ENCODE results near the gene EFCAB6.

Gene EFCAB6

DNA sequence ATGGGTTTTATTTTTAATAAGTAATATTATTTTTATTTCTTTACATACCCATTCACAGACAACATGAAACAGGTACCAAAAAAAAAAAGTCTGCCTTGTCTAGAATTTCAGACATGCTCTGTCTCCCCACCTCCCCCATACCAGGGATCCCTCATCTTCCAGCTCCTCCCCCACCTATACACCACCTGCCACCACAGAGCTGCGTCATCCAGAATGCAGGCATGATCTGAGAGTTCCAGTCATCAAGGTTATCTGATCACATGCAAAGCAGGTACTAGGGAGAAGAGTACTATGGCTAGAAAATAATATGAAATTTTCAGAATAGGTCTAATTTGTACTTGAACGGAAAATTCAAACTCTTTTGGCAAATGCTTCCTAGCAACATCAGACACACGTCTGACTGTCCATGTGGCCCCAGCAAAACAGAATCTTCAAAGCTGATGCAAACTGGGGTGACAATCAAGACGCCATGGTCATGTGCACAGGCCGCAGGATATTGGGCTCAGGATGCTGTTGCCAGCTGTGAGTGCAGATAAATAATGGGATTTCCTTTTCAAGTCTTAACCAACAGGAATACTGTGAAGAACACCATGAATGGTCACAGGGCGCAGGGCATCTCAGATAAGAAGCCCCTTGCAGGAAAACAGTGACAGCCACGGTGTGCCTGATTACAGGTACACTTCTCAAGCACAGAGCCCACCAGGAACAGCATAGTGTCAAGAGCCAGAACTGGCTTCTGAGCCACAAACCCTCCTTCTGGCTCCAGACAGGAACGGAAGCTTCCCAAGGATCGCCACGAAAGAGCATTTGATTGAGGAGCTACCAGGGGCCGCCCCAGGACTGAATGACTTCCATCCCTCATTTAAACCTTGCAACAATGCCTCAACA is 169.5 kb downstream of the EFCAB6 start:
- Histone ChIP-seq H3K9me2 (replicated peaks; ENCODE audit: low read depth, low read length) (no peaks in the 10 kb centered on the region), H3F3A (ENCODE audit: low read depth) (no peaks in the 10 kb centered on the region), H2AFZ (ENCODE audit: low read length) (no peak overlapping the region), H3K9ac (ENCODE audit: low read depth, low read length, poor library complexity, severe bottlenecking) (no peak overlapping the region), H4K20me1 (ENCODE audit: insufficient read depth, low read length, poor library complexity, severe bottlenecking) (no peaks in the 10 kb centered on the region), H3K9me3 (ENCODE audit: insufficient read depth, low read depth, low read length) (peaks cover 10% of the 10 kb centered on the region; the same call in 1 of the 2 replicates), H3K4me1 (ENCODE audit: insufficient read depth, low read length, poor library complexity, severe bottlenecking) (no peaks in the 10 kb centered on the region), H3K36me3 (ENCODE audit: insufficient read depth, low read length) (no peaks in the 10 kb centered on the region), H3K4me2 (ENCODE audit: low read depth, low read length, poor library complexity, severe bottlenecking) (no peak overlapping the region), H3K27me3 (ENCODE audit: insufficient read depth, low read length, poor library complexity, severe bottlenecking) (no peaks in the 10 kb centered on the region), H3K79me2 (ENCODE audit: insufficient read depth, low read length) (no peaks in the 10 kb centered on the region), H3K4me3 (ENCODE audit: low read length, poor library complexity, severe bottlenecking) (no peak overlapping the region)
- TF ChIP-seq EZH2phosphoT487 (IDR thresholded peaks at IDR 0.05; ENCODE audit: borderline replicate concordance): no peak
- TF ChIP-seq, protein P1, sequence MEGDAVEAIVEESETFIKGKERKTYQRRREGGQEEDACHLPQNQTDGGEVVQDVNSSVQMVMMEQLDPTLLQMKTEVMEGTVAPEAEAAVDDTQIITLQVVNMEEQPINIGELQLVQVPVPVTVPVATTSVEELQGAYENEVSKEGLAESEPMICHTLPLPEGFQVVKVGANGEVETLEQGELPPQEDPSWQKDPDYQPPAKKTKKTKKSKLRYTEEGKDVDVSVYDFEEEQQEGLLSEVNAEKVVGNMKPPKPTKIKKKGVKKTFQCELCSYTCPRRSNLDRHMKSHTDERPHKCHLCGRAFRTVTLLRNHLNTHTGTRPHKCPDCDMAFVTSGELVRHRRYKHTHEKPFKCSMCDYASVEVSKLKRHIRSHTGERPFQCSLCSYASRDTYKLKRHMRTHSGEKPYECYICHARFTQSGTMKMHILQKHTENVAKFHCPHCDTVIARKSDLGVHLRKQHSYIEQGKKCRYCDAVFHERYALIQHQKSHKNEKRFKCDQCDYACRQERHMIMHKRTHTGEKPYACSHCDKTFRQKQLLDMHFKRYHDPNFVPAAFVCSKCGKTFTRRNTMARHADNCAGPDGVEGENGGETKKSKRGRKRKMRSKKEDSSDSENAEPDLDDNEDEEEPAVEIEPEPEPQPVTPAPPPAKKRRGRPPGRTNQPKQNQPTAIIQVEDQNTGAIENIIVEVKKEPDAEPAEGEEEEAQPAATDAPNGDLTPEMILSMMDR (conservative IDR thresholded peaks at IDR 0.05; ENCODE audit: low read length): no peak

DNA sequence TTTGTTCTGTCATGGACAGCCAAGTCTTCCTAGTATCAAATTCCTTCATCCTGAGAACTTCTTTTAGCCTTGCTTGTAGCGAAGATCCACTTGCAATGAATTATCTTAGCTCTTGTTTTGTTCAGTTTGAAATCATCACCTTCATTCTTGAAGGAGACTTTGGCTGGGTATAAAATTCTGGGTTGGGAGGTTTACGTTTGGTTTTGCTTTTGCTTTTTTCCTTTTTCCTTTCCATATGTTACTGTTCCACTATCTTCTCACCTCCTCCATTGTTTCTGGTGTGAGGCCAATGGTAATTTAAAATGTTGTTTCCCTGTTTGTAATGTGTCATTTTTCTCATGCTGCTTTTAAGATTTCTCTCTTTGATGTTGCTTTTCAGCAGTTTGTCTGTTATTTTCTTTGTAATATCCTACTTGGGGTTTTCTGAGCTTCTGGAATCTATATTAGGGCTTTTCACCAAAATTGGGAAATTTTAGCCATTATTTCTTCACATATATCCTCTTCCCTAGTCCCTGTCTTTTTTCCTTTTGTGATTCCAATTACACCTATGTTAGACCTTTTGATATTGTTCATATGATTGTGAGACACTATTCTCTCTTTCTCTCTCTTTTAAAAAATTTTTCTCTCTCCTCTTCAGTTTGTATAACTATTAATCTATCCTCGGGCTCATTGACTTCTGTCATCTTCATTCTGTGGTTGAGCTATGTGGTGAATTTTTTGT is 172.7 kb downstream of the EFCAB6 start:
- TF ChIP-seq, protein P1 (conservative IDR thresholded peaks at IDR 0.05; ENCODE audit: low read length): no peak
- TF ChIP-seq EZH2phosphoT487 (IDR thresholded peaks at IDR 0.05; ENCODE audit: borderline replicate concordance): no peak
- H3K27me3 ChIP-seq (ENCODE audit: insufficient read depth, low read length, poor library complexity, severe bottlenecking): no peaks in the 10 kb centered on the region
- no peaks in the 10 kb centered on the region for H3K36me3 ChIP-seq (ENCODE audit: insufficient read depth, low read length)

DNA sequence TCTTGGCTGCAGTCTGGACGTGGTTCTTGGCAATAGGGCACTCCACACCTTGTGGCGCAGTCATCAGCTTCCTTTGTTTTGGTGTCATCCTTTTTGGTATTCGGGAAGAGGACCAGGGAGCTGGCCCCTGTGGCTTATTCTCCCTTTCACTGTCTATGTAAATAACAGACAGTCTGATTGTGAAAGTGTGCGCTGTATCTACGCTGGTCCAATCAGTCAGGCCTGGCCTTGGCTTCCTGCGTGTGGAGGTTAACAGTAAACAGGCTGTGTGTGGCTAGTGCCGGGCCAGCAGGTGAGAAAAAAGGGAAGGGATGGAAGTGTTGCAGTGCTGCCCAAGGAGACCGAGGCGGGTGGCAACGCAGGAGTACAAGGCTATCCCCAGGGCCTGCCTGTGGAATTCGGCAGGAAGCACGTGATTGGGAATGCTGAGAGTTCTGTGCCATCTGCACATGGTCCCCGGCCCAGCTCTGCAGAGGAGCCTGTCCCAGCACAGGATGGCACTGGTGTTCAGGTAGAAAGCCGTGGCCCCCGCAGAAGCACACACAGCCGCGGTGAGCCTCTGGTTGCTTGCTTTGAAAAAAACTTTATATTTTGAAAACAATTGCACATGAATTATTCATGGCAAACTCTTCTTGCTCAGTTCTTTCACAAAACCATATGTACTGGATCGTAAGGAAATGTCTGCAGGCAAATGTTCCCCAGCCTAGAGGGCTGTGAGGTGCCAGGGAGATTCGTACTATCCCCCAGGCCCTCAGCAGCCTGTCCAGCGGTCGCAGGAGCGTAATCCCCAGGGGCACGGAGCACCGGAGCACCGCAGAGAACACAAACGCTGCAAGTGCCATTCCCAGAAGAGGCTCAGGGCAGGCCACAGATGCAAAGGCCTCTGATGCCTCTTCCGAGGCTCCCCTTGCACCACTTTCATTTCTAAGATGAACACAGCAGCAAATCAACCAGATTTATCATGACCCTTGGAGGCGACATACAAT is 174.5 kb downstream of the EFCAB6 start:
- Histone ChIP-seq H3K4me3 (ENCODE audit: low read length, poor library complexity, severe bottlenecking) (no peak overlapping the region), H3K9ac (ENCODE audit: low read depth, low read length, poor library complexity, severe bottlenecking) (no peak overlapping the region), H3K27me3 (ENCODE audit: insufficient read depth, low read length, poor library complexity, severe bottlenecking) (no peaks in the 10 kb centered on the region), H3K9me3 (ENCODE audit: insufficient read depth, low read depth, low read length) (peaks cover 10% of the 10 kb centered on the region; the same call in 1 of the 2 replicates), H3K4me2 (ENCODE audit: low read depth, low read length, poor library complexity, severe bottlenecking) (no peak overlapping the region), H3K4me1 (ENCODE audit: insufficient read depth, low read length, poor library complexity, severe bottlenecking) (no peaks in the 10 kb centered on the region), H3K36me3 (ENCODE audit: insufficient read depth, low read length) (no peaks in the 10 kb centered on the region), H3F3A (ENCODE audit: low read depth) (no peaks in the 10 kb centered on the region), H3K79me2 (ENCODE audit: insufficient read depth, low read length) (no peaks in the 10 kb centered on the region), H3K9me2 (replicated peaks; ENCODE audit: low read depth, low read length) (no peaks in the 10 kb centered on the region), H2AFZ (ENCODE audit: low read length) (no peak overlapping the region), H4K20me1 (ENCODE audit: insufficient read depth, low read length, poor library complexity, severe bottlenecking) (no peaks in the 10 kb centered on the region)
- TF ChIP-seq, protein P1 (conservative IDR thresholded peaks at IDR 0.05; ENCODE audit: low read length): no peak
- TF ChIP-seq EZH2phosphoT487 (IDR thresholded peaks at IDR 0.05; ENCODE audit: borderline replicate concordance): no peak

More for the DNA sequence above, 172.7 kb downstream of the EFCAB6 start:
- Histone ChIP-seq H2AFZ (ENCODE audit: low read length) (no peak overlapping the region), H3F3A (ENCODE audit: low read depth) (no peaks in the 10 kb centered on the region), H3K79me2 (ENCODE audit: insufficient read depth, low read length) (no peaks in the 10 kb centered on the region), H4K20me1 (ENCODE audit: insufficient read depth, low read length, poor library complexity, severe bottlenecking) (no peaks in the 10 kb centered on the region), H3K9ac (ENCODE audit: low read depth, low read length, poor library complexity, severe bottlenecking) (no peak overlapping the region), H3K9me3 (ENCODE audit: insufficient read depth, low read depth, low read length) (peaks cover 10% of the 10 kb centered on the region; the same call in 1 of the 2 replicates), H3K9me2 (replicated peaks; ENCODE audit: low read depth, low read length) (no peaks in the 10 kb centered on the region), H3K4me3 (ENCODE audit: low read length, poor library complexity, severe bottlenecking) (no peak overlapping the region), H3K4me2 (ENCODE audit: low read depth, low read length, poor library complexity, severe bottlenecking) (no peak overlapping the region), H3K4me1 (ENCODE audit: insufficient read depth, low read length, poor library complexity, severe bottlenecking) (no peaks in the 10 kb centered on the region)
